Keratinocyte (primary cell): ENCODE measurements around the gene MYBBP1A.

Source experiments
- CTCF ChIP-seq, 3 experiments: IDR thresholded peaks in 1 of 3; conservative IDR thresholded peaks in 1 of 3; optimal IDR thresholded peaks in 1 of 3; 2 replicates in 2 of 3; 3 replicates in 1 of 3; pipeline versions ENCODE3 to v1.5.1; 2011; ENCODE audit warnings: low read length in 3 of 3, mild to moderate bottlenecking in 3 of 3, moderate library complexity in 2 of 3, control low read depth in 1 of 3, inconsistent platforms in 1 of 3; ENCODE audit not compliant: insufficient read depth in 2 of 3; ENCODE audit errors: extremely low read depth in 1 of 3
- EZH2 ChIP-seq: IDR thresholded peaks from one replicate; pipeline ENCODE4 v1.6.1; 2012; ENCODE audit warnings: inconsistent platforms, mild to moderate bottlenecking, low read length, moderate library complexity

GRCh38 chr17:4535667-4536258, 19.4 kb downstream of the MYBBP1A start:
- no peak for TF ChIP-seq CTCF (optimal IDR thresholded peaks at IDR 0.05 in 1 of 3, IDR thresholded peaks at IDR 0.05 in 1 of 3, conservative IDR thresholded peaks at IDR 0.05 in 1 of 3; ENCODE audit: extremely low read depth in 1 of 3, insufficient read depth in 2 of 3, low read length in 3 of 3)
- TF ChIP-seq EZH2: no peak
